Measurements from ENCODE around the gene LRRC59.

Gene LRRC59

DNA sequence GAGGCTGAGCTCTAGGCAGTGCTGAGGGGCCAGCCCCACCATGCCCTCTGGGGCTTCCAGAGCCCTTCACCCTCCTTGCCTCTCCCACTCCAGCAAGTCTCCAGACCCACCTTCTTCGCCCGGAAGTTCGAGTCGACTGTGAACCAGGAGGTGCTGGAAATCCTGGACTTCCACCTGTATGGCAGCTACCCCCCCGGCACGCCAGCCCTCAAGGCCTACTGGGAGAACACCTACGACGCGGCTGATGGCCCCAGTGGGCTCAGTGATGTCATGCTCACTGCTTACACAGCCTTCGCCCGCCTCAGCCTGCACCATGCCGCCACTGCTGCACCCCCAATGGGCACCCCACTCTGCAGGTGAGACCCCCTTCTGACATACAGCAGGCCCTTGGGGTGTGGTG lies 40.9 kb downstream of the LRRC59 start:
- H3K4me3 ChIP-seq (replicated peaks; ENCODE audit: low read depth, low read length): no peak overlapping the region
- no peak for DNase-seq (ENCODE audit: extremely low read depth, low read depth)
- no peak for TF ChIP-seq CTCF (IDR thresholded peaks at IDR 0.05; ENCODE audit: low read depth, low read length, missing control alignments)

- TF ChIP-seq CTCF (IDR thresholded peaks at IDR 0.05; ENCODE audit: low read depth, low read length, missing control alignments): no peak
- DNase-seq (ENCODE audit: extremely low read depth, low read depth): no peak
- no peak overlapping the region for H3K4me3 ChIP-seq (replicated peaks; ENCODE audit: low read depth, low read length)
Observed at GRCh38 chr17:50355701-50356341, 41.5 kb downstream of the LRRC59 start.

DNA sequence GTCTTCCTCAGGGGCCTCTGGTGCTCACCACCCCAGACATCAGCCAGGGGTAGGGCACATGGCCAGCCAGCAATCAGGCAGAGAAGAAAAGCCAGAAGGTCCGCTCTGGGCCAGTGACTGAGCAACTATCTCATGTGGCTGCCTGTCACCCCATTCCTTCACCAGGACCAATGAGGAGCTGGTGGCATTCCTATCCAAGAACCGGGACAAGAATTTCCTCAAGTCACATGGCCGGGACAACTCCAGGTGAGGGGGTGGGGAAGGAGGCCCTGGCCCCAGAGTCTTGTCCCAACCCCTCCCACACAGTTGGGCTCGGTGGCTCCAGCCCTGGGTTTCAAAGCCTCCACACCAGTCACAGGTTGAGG lies 42.0 kb downstream of the LRRC59 start:
- no peak for DNase-seq (ENCODE audit: extremely low read depth, low read depth)
- H3K4me3 ChIP-seq (replicated peaks; ENCODE audit: low read depth, low read length): no peak overlapping the region
- no peak for TF ChIP-seq CTCF (IDR thresholded peaks at IDR 0.05; ENCODE audit: low read depth, low read length, missing control alignments)

DNA sequence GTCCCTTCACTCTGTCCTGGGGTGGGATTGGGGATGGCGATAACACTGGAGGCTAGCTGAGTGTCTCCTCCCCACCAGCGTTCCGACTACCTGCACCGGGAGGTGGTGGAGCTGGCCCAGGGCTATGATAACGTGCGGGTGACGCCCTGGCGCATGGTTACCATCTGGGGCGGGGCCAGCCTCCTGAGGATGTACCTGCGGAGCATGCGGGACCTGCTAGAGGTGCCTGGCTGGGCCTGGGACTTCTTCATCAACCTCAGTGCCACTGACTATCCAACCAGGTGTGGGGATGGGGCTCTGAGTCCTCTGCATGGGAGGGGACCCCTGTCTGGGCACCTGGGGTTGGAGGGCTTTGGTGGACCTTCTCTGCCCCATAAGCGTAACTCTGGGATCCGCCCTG lies 42.5 kb downstream of the LRRC59 start:
- TF ChIP-seq CTCF (IDR thresholded peaks at IDR 0.05; ENCODE audit: low read depth, low read length, missing control alignments): no peak
- no peak overlapping the region for H3K4me3 ChIP-seq (replicated peaks; ENCODE audit: low read depth, low read length)
- DNase-seq (ENCODE audit: extremely low read depth, low read depth): no peak

- no peak overlapping the region for H3K4me3 ChIP-seq (replicated peaks; ENCODE audit: low read depth, low read length)
- DNase-seq (ENCODE audit: extremely low read depth, low read depth): no peak
- no peak for TF ChIP-seq CTCF (IDR thresholded peaks at IDR 0.05; ENCODE audit: low read depth, low read length, missing control alignments)
Observed at GRCh38 chr17:50354198-50354597, 43.1 kb downstream of the LRRC59 start.

DNA sequence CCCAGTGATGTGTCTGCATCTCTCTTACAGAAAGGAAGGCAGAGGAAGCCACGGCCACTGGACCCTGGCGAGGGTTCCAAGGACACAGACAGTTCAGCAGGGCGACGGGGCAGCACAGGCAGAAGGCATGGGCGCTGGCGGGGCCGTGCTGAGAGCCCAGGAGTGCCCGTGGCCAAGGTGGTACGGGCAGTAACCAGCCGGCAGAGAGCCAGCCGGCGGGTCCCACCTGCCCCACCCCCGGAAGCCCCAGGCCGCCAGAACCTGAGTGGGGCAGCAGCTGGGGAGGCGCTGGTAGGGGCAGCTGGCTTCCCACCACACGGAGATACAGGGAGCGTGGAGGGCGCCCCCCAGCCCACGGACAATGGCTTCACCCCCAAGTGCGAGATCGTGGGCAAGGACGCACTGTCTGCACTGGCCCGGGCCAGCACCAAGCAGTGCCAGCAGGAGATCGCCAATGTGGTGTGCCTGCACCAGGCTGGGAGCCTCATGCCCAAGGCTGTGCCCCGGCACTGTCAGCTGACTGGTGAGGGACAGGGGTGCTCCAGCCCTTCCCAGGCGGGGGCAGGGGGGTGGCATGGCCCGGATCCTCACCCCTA lies 43.6 kb downstream of the LRRC59 start:
- no peak for TF ChIP-seq CTCF (IDR thresholded peaks at IDR 0.05; ENCODE audit: low read depth, low read length, missing control alignments)
- no peak overlapping the region for H3K4me3 ChIP-seq (replicated peaks; ENCODE audit: low read depth, low read length)
- DNase-seq (ENCODE audit: extremely low read depth, low read depth): no peak

Data from HFF-Myc (cell line).